A549 (cell line): ENCODE results near the gene FGF5. TPM values are rescaled to one million over a fixed set of nuclear protein-coding genes. Genes with fewer than 3 reads are reported as not detected.

Source experiments
- ATAC-seq, 2 experiments: fragments of 200-7000 bp in 1 of 2; fragments of >200 bp in 1 of 2; cut with Nextera tagmentation in 1 of 2; cut with Tn5 transposase in 1 of 2; 3 replicates each; pipeline versions ENCODE4 v1.8.0 to v1.9.1; 2018 to 2020; ENCODE audit warnings: mild to moderate bottlenecking in 1 of 2, moderate library complexity in 1 of 2
- CTCF ChIA-PET: fragments of 300-600 bp; sonication (Branson Sonifier 250); formaldehyde crosslinking; extraction: SDS; loops from one replicate; lab custom pipeline; 2021; ENCODE audit warnings: antibody characterized with exemption, inconsistent platforms; lab: Yijun Ruan, JAX
- POLR2A ChIA-PET: fragments of 350-600 bp; formaldehyde crosslinking; extraction: SDS; loops from one replicate; lab custom pipeline; 2021; ENCODE audit warnings: antibody characterized with exemption, inconsistent platforms; lab: Yijun Ruan, JAX
- DNase-seq, 2 experiments: peaks; one replicate each; pipeline versions ENCODE4 v3.0.0 to v3.0.0-alpha.2; 2011 to 2016; ENCODE audit warnings: low read depth in 1 of 2, low spot score in 1 of 2
- FAIRE-seq: peaks from 2 replicates; lab custom pipeline; 2011; peaks lifted over from hg19 to GRCh38; lab: Jason Lieb, UNC
- H3K27ac ChIP-seq, 2 experiments: fragments of >200 bp; sonication (Bioruptor Twin); formaldehyde crosslinking; 3 replicates each; pipeline ENCODE4 v1.5.1; 2016 to 2017
- H3K4me1 ChIP-seq: fragments of >200 bp; sonication (Bioruptor Twin); formaldehyde crosslinking; 3 replicates; pipeline ENCODE4 v1.6.1; 2016
- H3K4me2 ChIP-seq: fragments of >200 bp; sonication (Bioruptor Twin); formaldehyde crosslinking; 3 replicates; pipeline ENCODE4 v1.6.1; 2016
- H3K4me3 ChIP-seq: fragments of >200 bp; sonication (Bioruptor Twin); formaldehyde crosslinking; 3 replicates; pipeline ENCODE4 v1.5.1; 2016
- H3K9me3 ChIP-seq: fragments of >200 bp; sonication (Bioruptor Twin); formaldehyde crosslinking; 3 replicates; pipeline ENCODE4 v1.6.1; 2016
- BHLHE40 ChIP-seq: IDR thresholded peaks from 2 replicates; pipeline ENCODE4 v1.6.1; 2012; ENCODE audit warnings: low read depth, low read length, inconsistent platforms
- CBX8 ChIP-seq: fragments of 200-600 bp; sonication (generic); IDR thresholded peaks from 2 replicates; pipeline ENCODE4 v1.6.1; 2016
- EP300 ChIP-seq, 2 experiments: fragments of >200 bp; sonication (Bioruptor Twin); formaldehyde crosslinking; IDR thresholded peaks; 2 replicates in 1 of 2; 3 replicates in 1 of 2; pipeline ENCODE4 v1.6.1; 2016 to 2017
- ESRRA ChIP-seq: fragments of 150-350 bp; IDR thresholded peaks from 2 replicates; pipeline ENCODE4 v1.6.1; 2014; ENCODE audit warnings: mild to moderate bottlenecking, low read length, borderline replicate concordance
- FOSB ChIP-seq: fragments of 250-450 bp; sonication (Bioruptor Pico); IDR thresholded peaks from 2 replicates; pipeline ENCODE4 v1.5.0; 2020; ENCODE audit warnings: mild to moderate bottlenecking, moderate library complexity
- FOSL2 ChIP-seq, 2 experiments: fragments of 450-650 bp in 1 of 2; fragments of >200 bp in 1 of 2; sonication (Bioruptor Twin) in 1 of 2; formaldehyde crosslinking; IDR thresholded peaks; 2 replicates each; pipeline versions ENCODE4 v1.5.0 to v1.6.1; 2016 to 2020; ENCODE audit warnings: mild to moderate bottlenecking in 1 of 2, moderate library complexity in 1 of 2
- HEYL ChIP-seq: fragments of 250-450 bp; sonication (Bioruptor Pico); IDR thresholded peaks from 2 replicates; pipeline ENCODE4 v1.8.0; 2021; ENCODE audit warnings: mild to moderate bottlenecking, moderate library complexity
- JUNB ChIP-seq: fragments of >200 bp; sonication (Bioruptor Twin); formaldehyde crosslinking; IDR thresholded peaks from 2 replicates; pipeline ENCODE4 v1.6.1; 2016
- KDM5A ChIP-seq: fragments of 200-600 bp; sonication (generic); IDR thresholded peaks from 2 replicates; pipeline ENCODE4 v1.6.1; 2016; ENCODE audit warnings: antibody characterized with exemption, mild to moderate bottlenecking
- MAX ChIP-seq: IDR thresholded peaks from 2 replicates; pipeline ENCODE4 v1.6.1; 2012
- MAZ ChIP-seq: fragments of 150-350 bp; IDR thresholded peaks from 2 replicates; pipeline ENCODE4 v1.6.1; 2014; ENCODE audit warnings: antibody characterized with exemption, low read depth, low read length, borderline replicate concordance
- PHF8 ChIP-seq: fragments of 200-600 bp; sonication (generic); IDR thresholded peaks from 2 replicates; pipeline ENCODE4 v1.6.1; 2016; ENCODE audit warnings: low read depth, mild to moderate bottlenecking, antibody characterized with exemption, moderate library complexity, borderline replicate concordance
- POLR2AphosphoS2 ChIP-seq: conservative IDR thresholded peaks from 2 replicates; pipeline ENCODE4 v1.6.1; 2012; ENCODE audit warnings: low read length, improper control_type of control experiment, inconsistent platforms
- RARB ChIP-seq: fragments of 250-450 bp; sonication (Bioruptor Pico); IDR thresholded peaks from 2 replicates; pipeline ENCODE4 v1.8.0; 2021; ENCODE audit warnings: mild to moderate bottlenecking, moderate library complexity
- RCOR1 ChIP-seq: fragments of 150-350 bp; IDR thresholded peaks from 2 replicates; pipeline ENCODE4 v1.6.1; 2014; ENCODE audit warnings: antibody characterized with exemption, low read length, low read depth
- RNF2 ChIP-seq: fragments of 200-600 bp; sonication (generic); IDR thresholded peaks from 2 replicates; pipeline ENCODE4 v1.6.1; 2016; ENCODE audit warnings: low read depth, mild to moderate bottlenecking, antibody characterized with exemption, moderate library complexity, borderline replicate concordance
- SREBF2 ChIP-seq: fragments of 450-650 bp; IDR thresholded peaks from 2 replicates; pipeline ENCODE4 v1.6.1; 2014; ENCODE audit warnings: mild to moderate bottlenecking, moderate library complexity
- TP53 ChIP-seq: fragments of 250-450 bp; sonication (Bioruptor Pico); IDR thresholded peaks from 2 replicates; pipeline ENCODE4 v1.5.0; 2021; ENCODE audit warnings: mild to moderate bottlenecking, moderate library complexity
- ZSCAN20 ChIP-seq: fragments of 250-450 bp; sonication (Bioruptor Pico); IDR thresholded peaks from 2 replicates; pipeline ENCODE4 v1.8.0; 2022; ENCODE audit warnings: mild to moderate bottlenecking, moderate library complexity
- WGBS: methylation state at CpG from one replicate; pipeline ENCODE4 v1.1.6; 2017; ENCODE audit errors: missing lambda C conversion rate; 5-methylcytosine and 5-hydroxymethylcytosine counted together
- polyA plus RNA-seq, 4 experiments: library from polyadenylated mRNA; depleted of rRNA in 3 of 4; stranded (reverse); fragments of >200 nt; fragmentation: RNase III in 1 of 4; extraction: RNeasy Plus Mini Kit Qiagen cat#74134 plus additional on column Dnase treatment in 1 of 4; gene quantifications; 2 replicates in 3 of 4; 3 replicates in 1 of 4; pipeline ENCODE4 v1.2.3, GENCODE V29; 2011 to 2017

Gene FGF5
- polyA plus RNA-seq, 2 of the 4 experiments (the other 2 are of a cell fraction) = 0.21 TPM; not detected in 1

DNA sequence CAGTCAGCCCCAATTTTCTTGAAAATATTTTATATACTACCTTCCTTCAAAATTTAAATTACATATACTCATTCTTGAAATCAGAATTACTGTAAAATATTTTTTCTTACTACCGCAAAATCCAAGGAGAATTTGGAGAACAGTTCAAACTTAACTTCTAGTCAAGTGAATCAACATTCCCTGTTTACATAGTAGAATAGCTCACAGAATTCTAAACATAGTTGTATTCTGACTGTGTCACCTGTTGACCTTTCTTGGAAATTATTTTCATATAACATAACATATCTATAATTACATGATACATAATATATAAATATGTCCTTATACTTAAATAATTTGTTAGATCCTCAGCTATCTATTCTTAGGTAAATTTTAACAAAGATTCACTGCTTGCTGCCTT lies 31.0 kb upstream of the FGF5 start:
- CTCF ChIA-PET = interaction anchor here (1.0 kb wide), 2 partner anchors 9 to 33 kb away, joined by 3 read pairs; no protein-coding TSS in a partner anchor
- DNase-seq = peak in 1 of 2 experiments; percentile 10
- H3K4me2 ChIP-seq = peak overlapping the region; percentile 40
- POLR2A ChIA-PET = no interaction called here
- no peak overlapping the region; a peak in 1 of 6 replicates for H3K27ac ChIP-seq
- H3K9me3 ChIP-seq = no peaks in the 10 kb centered on the region
- peaks cover 25% of the 10 kb centered on the region for H3K4me1 ChIP-seq
- TF ChIP-seq JUNB = 0 out of 2 replicates have a peak, but pooled peaks have one; percentile 15
- no peak for TF ChIP-seq FOSL2 (IDR thresholded peaks at IDR 0.05)
- TF ChIP-seq FOSL2 (CRISPR knock-in tag; IDR thresholded peaks at IDR 0.05) = peak; percentile 50
- no peak for TF ChIP-seq POLR2AphosphoS2
- ATAC-seq = peak in 1 of 2 experiments; percentile 66; a peak in 3 of 6 replicates
- 0% methylated on average over 1 of the region's 1 CpG for WGBS
- H3K4me3 ChIP-seq = no peak overlapping the region
- no peak for FAIRE-seq

DNA sequence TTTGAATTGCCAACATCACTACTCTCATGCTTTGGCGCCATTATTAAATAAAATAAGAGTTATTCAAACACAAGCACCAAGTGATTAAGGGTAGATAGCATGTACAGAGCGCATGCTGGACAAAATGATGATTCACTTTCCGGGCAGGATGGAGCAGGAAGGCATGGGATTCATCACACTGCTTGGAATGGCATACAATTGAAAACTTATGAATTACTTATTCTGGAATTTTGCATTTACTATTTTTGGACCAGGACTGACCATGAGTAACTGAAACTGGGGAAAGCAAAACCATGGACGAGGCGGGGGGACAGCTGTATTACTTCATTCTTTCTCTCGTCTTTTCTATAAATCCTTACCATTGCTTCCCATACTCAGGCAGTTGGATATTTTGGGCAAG lies 28.5 kb upstream of the FGF5 start:
- CTCF ChIA-PET = no interaction called here
- DNase-seq = peak in 1 of 2 experiments; percentile 36
- Histone ChIP-seq H3K27ac (peak overlapping the region in 1 of 2 experiments; percentile 50; a peak in 2 of 6 replicates), H3K4me1 (peaks cover 25% of the 10 kb centered on the region), H3K4me2 (peak overlapping the region; percentile 38; the same call in 2 of the 3 replicates), H3K9me3 (no peaks in the 10 kb centered on the region), H3K4me3 (no peak overlapping the region)
- FAIRE-seq = no peak
- peak; percentile 91 to 92 for ATAC-seq
- TF ChIP-seq RNF2 (no peak), FOSL2 (IDR thresholded peaks at IDR 0.05) (no peak), FOSL2 (CRISPR knock-in tag; IDR thresholded peaks at IDR 0.05) (peak; percentile 13; the same call in 1 of the 2 replicates), MAX (peak; percentile 54)
- POLR2A ChIA-PET = no interaction called here
- WGBS = 6% methylated on average over 6 of the region's 6 CpGs

DNA sequence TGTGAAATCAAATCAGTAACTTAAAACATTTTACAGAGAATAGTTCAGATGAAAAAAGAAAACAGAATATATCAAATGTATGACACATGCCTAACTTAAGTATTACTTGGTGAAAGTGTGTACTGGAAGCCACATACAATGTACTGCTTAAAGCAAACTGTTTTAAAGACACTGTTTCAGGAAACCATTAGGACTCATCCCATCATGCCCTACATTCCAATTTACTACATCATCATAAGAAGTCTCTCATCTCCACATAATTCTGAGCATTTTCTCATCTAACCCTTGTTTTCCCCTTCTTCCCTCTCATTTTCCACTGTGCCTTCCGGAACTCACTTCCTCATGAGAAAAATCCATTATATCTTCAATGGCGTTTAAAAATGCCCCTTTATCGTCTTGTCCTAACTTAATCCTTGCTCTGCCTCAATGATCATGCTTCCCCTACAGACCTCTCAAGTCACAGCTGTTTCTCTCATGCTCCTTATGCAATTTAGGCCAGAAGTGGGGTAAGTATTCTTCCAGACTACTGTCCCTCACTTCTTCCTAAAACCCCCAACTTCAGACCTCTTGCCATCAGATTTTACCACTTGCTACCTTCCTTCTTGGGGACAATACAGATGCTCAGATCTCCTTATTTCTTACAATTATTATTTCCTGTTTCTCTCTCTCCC lies 26.8 kb upstream of the FGF5 start:
- no peak overlapping the region for H3K27ac ChIP-seq
- H3K4me2 ChIP-seq = no peak overlapping the region
- ChIA-PET CTCF (no interaction called here), POLR2A (no interaction called here)
- no peak for TF ChIP-seq RNF2
- TF ChIP-seq MAX = no peak
- no peak for TF ChIP-seq FOSB (CRISPR knock-in tag)
- TF ChIP-seq BHLHE40 = no peak
- TF ChIP-seq TP53 (CRISPR knock-in tag) = no peak
- no peak for TF ChIP-seq ESRRA
- no peak for TF ChIP-seq EP300 (IDR thresholded peaks at IDR 0.05)
- no peak for TF ChIP-seq MAZ
- no peak for TF ChIP-seq HEYL (CRISPR knock-in tag)
- WGBS = 78% methylated on average over 3 of the region's 3 CpGs
- DNase-seq = no peak
- no peak overlapping the region for H3K4me3 ChIP-seq
- FAIRE-seq = no peak
- H3K9me3 ChIP-seq = no peaks in the 10 kb centered on the region
- no peak for ATAC-seq
- peaks cover 23% of the 10 kb centered on the region for H3K4me1 ChIP-seq

DNA sequence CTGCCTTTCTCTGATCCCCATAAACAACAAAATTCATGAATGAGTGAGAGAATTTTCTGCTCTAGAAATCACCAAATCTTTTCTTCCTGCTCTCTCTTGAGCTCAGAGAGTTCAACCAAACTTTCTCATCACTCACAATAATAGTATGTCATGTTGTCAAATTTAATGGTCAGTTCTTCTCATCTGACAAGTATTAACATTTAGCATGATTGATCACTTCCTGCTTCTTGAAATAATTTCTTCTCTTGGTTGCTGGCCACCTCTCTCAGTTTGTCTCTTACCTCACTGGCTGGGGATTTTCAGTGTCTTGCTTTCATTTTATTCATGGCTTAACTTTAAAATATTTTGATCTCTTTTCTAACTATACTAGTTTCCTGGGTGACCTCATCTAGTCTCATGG lies 25.5 kb upstream of the FGF5 start:
- TF ChIP-seq SREBF2 (no peak), PHF8 (no peak), RARB (CRISPR knock-in tag) (no peak), RCOR1 (no peak), KDM5A (no peak), MAX (no peak), ZSCAN20 (CRISPR knock-in tag) (no peak), CBX8 (no peak)
- ATAC-seq = no peak
- Histone ChIP-seq H3K4me1 (peaks cover 9% of the 10 kb centered on the region), H3K27ac (no peak overlapping the region), H3K4me3 (no peak overlapping the region), H3K4me2 (no peak overlapping the region; the same call in 2 of the 3 replicates), H3K9me3 (no peaks in the 10 kb centered on the region)
- ChIA-PET POLR2A (no interaction called here), CTCF (no interaction called here)
- DNase-seq = no peak
- FAIRE-seq = no peak
